Smooth muscle cell (in vitro differentiated cells): ENCODE measurements around the gene PGK1. TPM values are rescaled to one million over a fixed set of nuclear protein-coding genes. Genes with fewer than 3 reads are reported as not detected.

Source experiments
- DNase-seq: peaks from one replicate; lab custom pipeline; 2025; ENCODE audit not compliant: unreplicated experiment; lab: John Stamatoyannopoulos, UW
- H2AFZ ChIP-seq: fragments of 200-600 bp; sonication (generic); 2 replicates; pipeline ENCODE4 v1.6.0; 2016; ENCODE audit warnings: antibody characterized with exemption, low read depth, mild to moderate bottlenecking
- H3F3A ChIP-seq: fragments of 200-600 bp; sonication (generic); 2 replicates; pipeline ENCODE4 v1.6.0; 2017; ENCODE audit warnings: antibody characterized with exemption, low read depth
- H3K27ac ChIP-seq: fragments of 200-600 bp; sonication (generic); 2 replicates; pipeline ENCODE4 v1.5.1; 2016; ENCODE audit warnings: low read depth, mild to moderate bottlenecking
- H3K27me3 ChIP-seq: fragments of 200-600 bp; sonication (generic); 2 replicates; pipeline ENCODE4 v1.6.1; 2016; ENCODE audit warnings: low read depth, mild to moderate bottlenecking
- H3K36me3 ChIP-seq: fragments of 200-600 bp; sonication (generic); 2 replicates; pipeline ENCODE4 v1.5.1; 2016; ENCODE audit warnings: low read depth
- H3K4me1 ChIP-seq: fragments of 200-600 bp; sonication (generic); 2 replicates; pipeline ENCODE4 v1.5.1; 2016; ENCODE audit warnings: low read depth
- H3K4me2 ChIP-seq: fragments of 200-600 bp; sonication (generic); 2 replicates; pipeline ENCODE4 v1.6.0; 2016; ENCODE audit warnings: mild to moderate bottlenecking
- H3K4me3 ChIP-seq: fragments of 200-600 bp; sonication (generic); 2 replicates; pipeline ENCODE4 v1.5.1; 2016; ENCODE audit warnings: mild to moderate bottlenecking
- H3K79me2 ChIP-seq: fragments of 200-600 bp; sonication (generic); 2 replicates; pipeline ENCODE4 v1.6.0; 2016; ENCODE audit warnings: low read depth, mild to moderate bottlenecking
- H3K9ac ChIP-seq: fragments of 200-600 bp; sonication (generic); 2 replicates; pipeline ENCODE4 v1.6.0; 2016; ENCODE audit warnings: low read depth
- H3K9me3 ChIP-seq: fragments of 200-600 bp; sonication (generic); replicated peaks from 2 replicates; pipeline ENCODE4 v1.5.1; 2016; ENCODE audit warnings: low read depth
- H4K20me1 ChIP-seq: fragments of 200-600 bp; sonication (generic); 2 replicates; pipeline ENCODE4 v1.6.0; 2016; ENCODE audit warnings: low read depth
- CTCF ChIP-seq: fragments of 200-600 bp; sonication (generic); IDR thresholded peaks from 2 replicates; pipeline ENCODE4 v1.5.1; 2017; ENCODE audit warnings: borderline replicate concordance, mild to moderate bottlenecking, antibody characterized with exemption; ENCODE audit not compliant: insufficient read depth, poor library complexity, severe bottlenecking
- WGBS: methylation state at CpG from one replicate; pipeline ENCODE4 v1.1.7; 2016; ENCODE audit warnings: low lambda C conversion rate; 5-methylcytosine and 5-hydroxymethylcytosine counted together
- polyA plus RNA-seq: library from polyadenylated mRNA; unstranded; fragments of >200 nt; fragmentation: Nextera tagmentation; extraction: Ambion mirVana; gene quantifications from 2 replicates; pipeline ENCODE4 v1.2.1, GENCODE V29; 2016
- total RNA-seq: library from RNA; depleted of rRNA; stranded (reverse); fragments of >200 nt; gene quantifications from 2 replicates; pipeline ENCODE4 v1.2.3, GENCODE V29; 2014

Gene PGK1
- total and polyA plus RNA-seq, 2 experiments from 2014 or later = 460 to 807 TPM

- WGBS = 79% methylated on average over 1 of the region's 1 CpG
- H3K27me3 ChIP-seq = no peaks in the 10 kb centered on the region
- peaks cover 23% of the 10 kb centered on the region for H4K20me1 ChIP-seq
- DNase-seq = no peak
- no peaks in the 10 kb centered on the region for H3F3A ChIP-seq
- no peaks in the 10 kb centered on the region for H3K4me1 ChIP-seq
- H3K9ac ChIP-seq = no peak overlapping the region
- no peaks in the 10 kb centered on the region for H3K36me3 ChIP-seq
- H3K9me3 ChIP-seq = no peaks in the 10 kb centered on the region
- H2AFZ ChIP-seq = no peak overlapping the region
- no peak for TF ChIP-seq CTCF
- H3K4me3 ChIP-seq = no peak overlapping the region
- H3K4me2 ChIP-seq = no peak overlapping the region
- peaks cover 30% of the 10 kb centered on the region for H3K79me2 ChIP-seq
- no peak overlapping the region for H3K27ac ChIP-seq
Measured at GRCh38 chrX:78102091-78102490, 2.0 kb upstream of the PGK1 start.

GRCh38 chrX:78103001-78103622 is 936 bp upstream of the PGK1 start:
- no peaks in the 10 kb centered on the region for H3K9me3 ChIP-seq
- peaks cover 34% of the 10 kb centered on the region for H4K20me1 ChIP-seq
- no peak for DNase-seq
- H3K36me3 ChIP-seq = no peaks in the 10 kb centered on the region
- H3K4me3 ChIP-seq = peak overlapping the region; percentile 90
- H3K27me3 ChIP-seq = no peaks in the 10 kb centered on the region
- H3K9ac ChIP-seq = no peak overlapping the region
- peak overlapping the region; percentile 78 for H3K4me2 ChIP-seq
- H3K4me1 ChIP-seq = no peaks in the 10 kb centered on the region
- peaks cover 41% of the 10 kb centered on the region for H3K79me2 ChIP-seq
- peak overlapping the region; percentile 73 for H3K27ac ChIP-seq
- H3F3A ChIP-seq = no peaks in the 10 kb centered on the region
- no peak for TF ChIP-seq CTCF
- H2AFZ ChIP-seq = peak overlapping the region; percentile 40
- 86% methylated on average over 23 of the region's 23 CpGs for WGBS

DNA sequence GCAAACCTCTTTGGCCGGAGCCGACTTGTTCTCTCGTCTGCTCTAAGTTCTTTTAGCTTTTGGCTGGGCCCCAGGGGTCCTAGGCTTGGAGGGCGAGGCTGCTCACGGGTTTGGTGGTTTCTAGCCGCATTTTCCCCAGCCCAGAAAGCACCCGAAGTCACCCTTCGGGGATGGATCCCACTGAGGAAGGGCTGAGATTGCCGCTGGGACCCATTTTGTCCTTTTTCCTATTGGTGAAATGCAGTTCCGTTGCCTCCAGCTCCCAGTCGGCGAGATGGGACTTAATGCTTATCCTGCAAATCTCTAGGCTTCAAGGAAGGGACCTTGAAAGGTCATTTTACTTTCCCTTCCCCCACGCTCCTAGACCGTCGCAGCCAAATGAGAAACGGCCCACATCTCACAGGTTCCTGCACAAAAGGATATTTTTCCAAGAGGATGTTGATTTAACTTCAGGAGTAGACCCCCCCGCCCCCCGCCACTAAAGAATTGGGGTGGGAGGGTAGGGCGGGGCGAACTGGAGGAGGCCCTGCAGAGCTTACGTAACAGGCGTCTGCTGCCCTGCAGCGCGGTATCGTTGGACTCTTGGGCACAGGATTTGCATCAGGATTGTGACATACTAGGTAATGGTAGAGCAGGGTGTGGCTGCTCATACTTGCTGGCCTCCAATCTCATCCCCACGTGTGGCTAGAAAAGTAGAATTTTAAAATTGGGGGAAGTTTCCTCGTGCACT is 564 bp downstream of the PGK1 start:
- H3K4me1 ChIP-seq = no peaks in the 10 kb centered on the region
- no peaks in the 10 kb centered on the region for H3K27me3 ChIP-seq
- H4K20me1 ChIP-seq = peaks cover 49% of the 10 kb centered on the region
- no peak for DNase-seq
- no peaks in the 10 kb centered on the region for H3K36me3 ChIP-seq
- H3K4me3 ChIP-seq = peak overlapping the region; percentile 90
- 31% methylated on average over 27 of the region's 27 CpGs for WGBS
- H3F3A ChIP-seq = no peaks in the 10 kb centered on the region
- no peaks in the 10 kb centered on the region for H3K9me3 ChIP-seq
- H2AFZ ChIP-seq = no peak overlapping the region
- peak overlapping the region; percentile 81 for H3K9ac ChIP-seq
- peaks cover 56% of the 10 kb centered on the region for H3K79me2 ChIP-seq
- H3K27ac ChIP-seq = peak overlapping the region; percentile 81
- no peak for TF ChIP-seq CTCF
- peak overlapping the region; percentile 91 for H3K4me2 ChIP-seq
